Measurements from ENCODE around the gene UBP1. TPM values are rescaled to one million over a fixed set of nuclear protein-coding genes. Genes with fewer than 3 reads are reported as not detected.
"Not testable (repeated sequence)": the region's sequence is repeated elsewhere in the genome, so short reads cannot be mapped to it uniquely, and the experiment has no call there.

The UBP1 gene
- total RNA-seq = 59.6 and 67.0 TPM in 2 replicates

GRCh38 chr3:33440328-33441224 lies at the start of gene UBP1:
Gene UBP1, minus strand, starts transcription at chr3:33440405. Its CDS starts 557 bp downstream, at chr3:33439848.
- intact Hi-C loops (cut with micrococcal nuclease) = loop anchor here (1.0 to 10.0 kb wide), 15 partner anchors 55 to 1908 kb away; partner anchors contain the start of genes CCR4, CLASP2, CMTM6 and CMTM8

- intact Hi-C loops (cut with micrococcal nuclease) = no loop called here
Measured at GRCh38 chr3:33488683-33489082, 48.5 kb upstream of the UBP1 start.

GRCh38 chr3:33488246-33488645 lies 48.0 kb upstream of the UBP1 start:
- intact Hi-C loops (cut with micrococcal nuclease) = no loop called here

GRCh38 chr3:33482111-33482521 lies 41.9 kb upstream of the UBP1 start:
- intact Hi-C loops (cut with micrococcal nuclease) = no loop called here

GRCh38 chr3:33474896-33475295 lies 34.7 kb upstream of the UBP1 start:
- intact Hi-C loops (cut with micrococcal nuclease) = no loop called here

- intact Hi-C loops (cut with micrococcal nuclease) = no loop called here
Measured at GRCh38 chr3:33473813-33474212, 33.6 kb upstream of the UBP1 start.

- intact Hi-C loops (cut with micrococcal nuclease) = no loop called here
Measured at GRCh38 chr3:33467786-33468185, 27.6 kb upstream of the UBP1 start.

- intact Hi-C loops (cut with micrococcal nuclease) = no loop called here
Measured at GRCh38 chr3:33461097-33461496, 20.9 kb upstream of the UBP1 start.

- intact Hi-C loops (cut with micrococcal nuclease) = not testable (repeated sequence)
Measured at GRCh38 chr3:33459577-33459976, 19.4 kb upstream of the UBP1 start.

GRCh38 chr3:33458446-33458845 lies 18.2 kb upstream of the UBP1 start:
- intact Hi-C loops (cut with micrococcal nuclease) = no loop called here

- intact Hi-C loops (cut with micrococcal nuclease) = no loop called here
Measured at GRCh38 chr3:33456756-33457155, 16.6 kb upstream of the UBP1 start.

GRCh38 chr3:33453331-33453761 lies 13.1 kb upstream of the UBP1 start:
- intact Hi-C loops (cut with micrococcal nuclease) = no loop called here

GRCh38 chr3:33451994-33452393 lies 11.8 kb upstream of the UBP1 start:
- intact Hi-C loops (cut with micrococcal nuclease) = not testable (repeated sequence)

- intact Hi-C loops (cut with micrococcal nuclease) = loop anchor here (10.0 kb wide), 1 partner anchor 1013 kb away; no protein-coding TSS in a partner anchor
Measured at GRCh38 chr3:33447958-33448357, 7.8 kb upstream of the UBP1 start.

- intact Hi-C loops (cut with micrococcal nuclease) = loop anchor here (10.0 kb wide), 1 partner anchor 1012 kb away; no protein-coding TSS in a partner anchor
Measured at GRCh38 chr3:33447256-33447625, 7.0 kb upstream of the UBP1 start.

- intact Hi-C loops (cut with micrococcal nuclease) = loop anchor here (5.0 to 10.0 kb wide), 3 partner anchors 490 to 1330 kb away; partner anchors contain the start of gene CCR4
Measured at GRCh38 chr3:33442190-33442589, 2.0 kb upstream of the UBP1 start.

- intact Hi-C loops (cut with micrococcal nuclease) = loop anchor here (1.0 to 10.0 kb wide), 8 partner anchors 204 to 1909 kb away; partner anchors contain the start of genes CCR4, CMTM6, CMTM8 and STT3B
Measured at GRCh38 chr3:33441225-33441976, 1.2 kb upstream of the UBP1 start.

GRCh38 chr3:33439546-33440327 lies 468 bp downstream of the UBP1 start:
- intact Hi-C loops (cut with micrococcal nuclease) = loop anchor here (1.0 to 10.0 kb wide), 16 partner anchors 8 to 1907 kb away; partner anchors contain the start of genes CCR4, CLASP2, CMTM6 and CMTM8

GRCh38 chr3:33438881-33439545 lies 1.2 kb downstream of the UBP1 start:
- intact Hi-C loops (cut with micrococcal nuclease) = loop anchor here (1.0 to 5.0 kb wide), 3 partner anchors 8 to 348 kb away; no protein-coding TSS in a partner anchor

- intact Hi-C loops (cut with micrococcal nuclease) = loop anchor here (1.0 to 5.0 kb wide), 2 partner anchors 306 to 349 kb away; no protein-coding TSS in a partner anchor
Measured at GRCh38 chr3:33438284-33438668, 1.9 kb downstream of the UBP1 start.

Data from T-helper 1 cell treated with Interleukin-12 subunit alpha and Interleukin-12 subunit beta and Interleukin-4 antibody, amounts not matched to agents 30 ng/mL and 1 ng/mL, for 36 hours (primary cell).